Activated CD8-positive, alpha-beta T cell treated with anti-CD3 and anti-CD28 coated beads, Interleukin-2, amount 10 ng/mL, durations not matched to agents 7 days and 5 days (primary cell): Measurements from ENCODE around the gene DDX51. TPM values are rescaled to one million over a fixed set of nuclear protein-coding genes. Genes with fewer than 3 reads are reported as not detected.
A peak's percentile ranks its signal among the peaks of the same experiment; 100 is the strongest.

Experiments
- ATAC-seq: fragments of 150-1000 bp; cut with Tn5 transposase; one replicate; pipeline ENCODE4 v1.10.0; 2021; ENCODE audit warnings: moderate library complexity
- CTCF ChIA-PET: fragments of 350-600 bp; sonication (Branson Sonifier 250); formaldehyde crosslinking; loops from one replicate; lab custom pipeline; 2021; ENCODE audit warnings: antibody characterized with exemption; lab: Charles Lee
- POLR2A ChIA-PET: fragments of 350-600 bp; sonication (Branson Sonifier 250); formaldehyde crosslinking; loops from one replicate; lab custom pipeline; 2021; ENCODE audit warnings: antibody characterized with exemption; lab: Charles Lee
- DNase-seq: peaks from one replicate; pipeline ENCODE4 v3.0.0-alpha.2; 2020
- H3K27ac Mint-ChIP-seq: one replicate; pipeline ENCODE4 v1.8.0; 2021; ENCODE audit warnings: mild to moderate bottlenecking, mixed read lengths
- H3K27me3 Mint-ChIP-seq: one replicate; pipeline ENCODE4 v1.8.0; 2021; ENCODE audit warnings: low read depth, mixed read lengths
- H3K36me3 Mint-ChIP-seq: one replicate; pipeline ENCODE4 v1.8.0; 2021; ENCODE audit warnings: low read depth, mixed read lengths
- H3K4me1 Mint-ChIP-seq: one replicate; pipeline ENCODE4 v1.8.0; 2021; ENCODE audit warnings: low read depth, mixed read lengths
- H3K4me3 Mint-ChIP-seq: one replicate; pipeline ENCODE4 v1.8.0; 2021; ENCODE audit warnings: mild to moderate bottlenecking, mixed read lengths
- H3K9me3 Mint-ChIP-seq: one replicate; pipeline ENCODE4 v1.8.0; 2022; ENCODE audit warnings: mixed read lengths; ENCODE audit not compliant: insufficient read depth
- total RNA-seq, 2 experiments: library from RNA; stranded (reverse); gene quantifications; one replicate each; pipeline ENCODE4 v1.2.3, GENCODE V29; 2021

Gene DDX51
- total RNA-seq, 2 experiments from 2014 or later: 27.6 to 28.4 TPM

GRCh38 chr12:132186208-132186856, 42.2 kb upstream of the DDX51 start:
- ATAC-seq (no peak), DNase-seq (no peak)
- H3K4me1 Mint-ChIP-seq: peaks cover 54% of the 10 kb centered on the region
- peaks cover 7% of the 10 kb centered on the region for H3K36me3 Mint-ChIP-seq
- H3K9me3 Mint-ChIP-seq: no peaks in the 10 kb centered on the region
- H3K27ac Mint-ChIP-seq: peak overlapping the region; percentile 91
- POLR2A ChIA-PET: interaction anchor here (0.7 to 1.1 kb wide), 3 partner anchors 9 to 25 kb away, joined by 3 to 4 read pairs (median 3); no protein-coding TSS in a partner anchor
- peak overlapping the region; percentile 68 for H3K4me3 Mint-ChIP-seq
- CTCF ChIA-PET: interaction anchor here (0.9 to 3.8 kb wide), 5 partner anchors 25 to 429 kb away, joined by 3 to 16 read pairs (median 12); no protein-coding TSS in a partner anchor
- H3K27me3 Mint-ChIP-seq: peaks cover 13% of the 10 kb centered on the region

- peaks cover 7% of the 10 kb centered on the region for H3K36me3 Mint-ChIP-seq
- peaks cover 15% of the 10 kb centered on the region for H3K27me3 Mint-ChIP-seq
- H3K27ac Mint-ChIP-seq: peak overlapping the region; percentile 91
- no peak for ATAC-seq
- ChIA-PET CTCF (interaction anchor here (1.0 to 3.8 kb wide), 3 partner anchors 25 to 34 kb away, joined by 3 to 16 read pairs (median 12); no protein-coding TSS in a partner anchor), POLR2A (interaction anchor here (0.7 to 1.1 kb wide), 3 partner anchors 8 to 25 kb away, joined by 3 to 4 read pairs (median 3); no protein-coding TSS in a partner anchor)
- peaks cover 50% of the 10 kb centered on the region for H3K4me1 Mint-ChIP-seq
- DNase-seq: peak; percentile 62
- H3K9me3 Mint-ChIP-seq: no peaks in the 10 kb centered on the region
- H3K4me3 Mint-ChIP-seq: peak overlapping the region; percentile 68
These were observed 41.6 kb upstream of the DDX51 start for GRCh38 chr12:132185705-132186104.

GRCh38 chr12:132182711-132183365, 38.7 kb upstream of the DDX51 start:
- DNase-seq: no peak
- CTCF ChIA-PET: interaction anchor here (3.8 kb wide), 1 partner anchor 37 kb away, joined by 16 read pairs; no protein-coding TSS in a partner anchor
- POLR2A ChIA-PET: no interaction called here
- no peak for ATAC-seq
- Mint-ChIP-seq H3K9me3 (no peaks in the 10 kb centered on the region), H3K4me1 (peaks cover 56% of the 10 kb centered on the region), H3K27me3 (peaks cover 19% of the 10 kb centered on the region), H3K27ac (no peak overlapping the region), H3K4me3 (no peak overlapping the region), H3K36me3 (peaks cover 4% of the 10 kb centered on the region)

GRCh38 chr12:132182206-132182710, 38.1 kb upstream of the DDX51 start:
- Mint-ChIP-seq H3K27me3 (peaks cover 19% of the 10 kb centered on the region), H3K36me3 (peaks cover 2% of the 10 kb centered on the region), H3K9me3 (no peaks in the 10 kb centered on the region), H3K4me3 (no peak overlapping the region), H3K4me1 (peaks cover 51% of the 10 kb centered on the region), H3K27ac (no peak overlapping the region)
- ChIA-PET POLR2A (no interaction called here), CTCF (interaction anchor here (3.8 kb wide), 1 partner anchor 37 kb away, joined by 16 read pairs; no protein-coding TSS in a partner anchor)
- ATAC-seq (no peak), DNase-seq (no peak)

GRCh38 chr12:132181570-132182200, 37.6 kb upstream of the DDX51 start:
- Mint-ChIP-seq H3K27me3 (peaks cover 19% of the 10 kb centered on the region), H3K4me3 (no peak overlapping the region), H3K36me3 (peaks cover 2% of the 10 kb centered on the region), H3K4me1 (peaks cover 50% of the 10 kb centered on the region), H3K27ac (no peak overlapping the region), H3K9me3 (no peaks in the 10 kb centered on the region)
- DNase-seq (no peak), ATAC-seq (no peak)
- POLR2A ChIA-PET: no interaction called here
- CTCF ChIA-PET: no interaction called here

- ATAC-seq (no peak), DNase-seq (no peak)
- CTCF ChIA-PET: no interaction called here
- Mint-ChIP-seq H3K36me3 (no peaks in the 10 kb centered on the region), H3K4me3 (no peak overlapping the region), H3K4me1 (peaks cover 46% of the 10 kb centered on the region), H3K9me3 (no peaks in the 10 kb centered on the region), H3K27ac (no peak overlapping the region), H3K27me3 (peaks cover 19% of the 10 kb centered on the region)
- POLR2A ChIA-PET: no interaction called here
These were observed 36.8 kb upstream of the DDX51 start for GRCh38 chr12:132180648-132181546.

GRCh38 chr12:132179431-132180362, 35.6 kb upstream of the DDX51 start:
- Mint-ChIP-seq H3K27ac (peak overlapping the region; percentile 91), H3K36me3 (no peaks in the 10 kb centered on the region), H3K4me3 (no peak overlapping the region), H3K9me3 (no peaks in the 10 kb centered on the region), H3K4me1 (peaks cover 38% of the 10 kb centered on the region), H3K27me3 (peaks cover 17% of the 10 kb centered on the region)
- DNase-seq (no peak), ATAC-seq (no peak)
- ChIA-PET CTCF (interaction anchor here (1.4 kb wide), 1 partner anchor 40 kb away, joined by 4 read pairs; no protein-coding TSS in a partner anchor), POLR2A (interaction anchor here (1.8 to 2.0 kb wide), 2 partner anchors 8 to 9 kb away, joined by 5 to 6 read pairs; no protein-coding TSS in a partner anchor)

- H3K36me3 Mint-ChIP-seq: no peaks in the 10 kb centered on the region
- CTCF ChIA-PET: interaction anchor here (1.2 to 1.4 kb wide), 2 partner anchors 10 to 41 kb away, joined by 3 to 4 read pairs; no protein-coding TSS in a partner anchor
- DNase-seq: peak; percentile 61
- POLR2A ChIA-PET: interaction anchor here (1.8 to 2.0 kb wide), 2 partner anchors 9 to 10 kb away, joined by 5 to 6 read pairs; no protein-coding TSS in a partner anchor
- H3K27ac Mint-ChIP-seq: peak overlapping the region; percentile 91
- peaks cover 40% of the 10 kb centered on the region for H3K4me1 Mint-ChIP-seq
- ATAC-seq: peak; percentile 54
- peak overlapping the region; percentile 49 for H3K4me3 Mint-ChIP-seq
- H3K27me3 Mint-ChIP-seq: peaks cover 14% of the 10 kb centered on the region
- no peaks in the 10 kb centered on the region for H3K9me3 Mint-ChIP-seq
These were observed 34.8 kb upstream of the DDX51 start for GRCh38 chr12:132178801-132179401.

- ChIA-PET CTCF (interaction anchor here (1.2 to 1.4 kb wide), 2 partner anchors 11 to 41 kb away, joined by 3 to 4 read pairs; no protein-coding TSS in a partner anchor), POLR2A (interaction anchor here (1.8 to 2.0 kb wide), 2 partner anchors 9 to 11 kb away, joined by 5 to 6 read pairs; no protein-coding TSS in a partner anchor)
- Mint-ChIP-seq H3K4me1 (peaks cover 44% of the 10 kb centered on the region), H3K36me3 (no peaks in the 10 kb centered on the region), H3K27ac (peak overlapping the region; percentile 91), H3K27me3 (peaks cover 11% of the 10 kb centered on the region), H3K9me3 (no peaks in the 10 kb centered on the region), H3K4me3 (peak overlapping the region; percentile 49)
- ATAC-seq (peak; percentile 22), DNase-seq (peak; percentile 51)
These were observed 34.2 kb upstream of the DDX51 start for GRCh38 chr12:132178316-132178715.
